ENCODE results near the gene C15orf40.
"Not testable (repeated sequence)": the region's sequence is repeated elsewhere in the genome, so short reads cannot be mapped to it uniquely, and the experiment has no call there.

The C15orf40 gene

DNA sequence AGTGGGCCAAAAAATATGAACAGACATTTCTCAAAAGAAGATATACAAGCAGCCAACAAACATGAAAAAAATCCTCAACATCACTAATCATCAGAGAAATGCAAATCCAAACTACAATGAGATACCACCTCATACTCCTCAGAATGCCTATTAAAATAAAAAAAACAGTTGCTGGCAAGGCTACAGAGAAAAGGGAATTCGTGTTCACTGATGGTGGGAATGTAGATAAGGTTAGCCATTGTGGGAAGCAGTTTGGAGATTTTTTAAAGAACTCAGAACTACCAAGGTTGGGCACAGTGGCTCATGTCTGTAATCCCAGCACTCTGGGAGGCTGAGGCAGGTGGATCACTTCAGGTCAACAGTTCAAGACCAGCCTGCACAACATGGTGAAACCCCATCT lies 27.8 kb upstream of the C15orf40 start:
- no peak overlapping the region for H3K4me3 ChIP-seq (replicated peaks in 1 of 2; ENCODE audit: low read depth in 2 of 2, low read length in 2 of 2)
- TF ChIP-seq, protein P1, sequence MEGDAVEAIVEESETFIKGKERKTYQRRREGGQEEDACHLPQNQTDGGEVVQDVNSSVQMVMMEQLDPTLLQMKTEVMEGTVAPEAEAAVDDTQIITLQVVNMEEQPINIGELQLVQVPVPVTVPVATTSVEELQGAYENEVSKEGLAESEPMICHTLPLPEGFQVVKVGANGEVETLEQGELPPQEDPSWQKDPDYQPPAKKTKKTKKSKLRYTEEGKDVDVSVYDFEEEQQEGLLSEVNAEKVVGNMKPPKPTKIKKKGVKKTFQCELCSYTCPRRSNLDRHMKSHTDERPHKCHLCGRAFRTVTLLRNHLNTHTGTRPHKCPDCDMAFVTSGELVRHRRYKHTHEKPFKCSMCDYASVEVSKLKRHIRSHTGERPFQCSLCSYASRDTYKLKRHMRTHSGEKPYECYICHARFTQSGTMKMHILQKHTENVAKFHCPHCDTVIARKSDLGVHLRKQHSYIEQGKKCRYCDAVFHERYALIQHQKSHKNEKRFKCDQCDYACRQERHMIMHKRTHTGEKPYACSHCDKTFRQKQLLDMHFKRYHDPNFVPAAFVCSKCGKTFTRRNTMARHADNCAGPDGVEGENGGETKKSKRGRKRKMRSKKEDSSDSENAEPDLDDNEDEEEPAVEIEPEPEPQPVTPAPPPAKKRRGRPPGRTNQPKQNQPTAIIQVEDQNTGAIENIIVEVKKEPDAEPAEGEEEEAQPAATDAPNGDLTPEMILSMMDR (IDR thresholded peaks at IDR 0.05; ENCODE audit: low read depth, low read length), result no peak
- no peak for DNase-seq (ENCODE audit: low read depth in 2 of 2)

DNA sequence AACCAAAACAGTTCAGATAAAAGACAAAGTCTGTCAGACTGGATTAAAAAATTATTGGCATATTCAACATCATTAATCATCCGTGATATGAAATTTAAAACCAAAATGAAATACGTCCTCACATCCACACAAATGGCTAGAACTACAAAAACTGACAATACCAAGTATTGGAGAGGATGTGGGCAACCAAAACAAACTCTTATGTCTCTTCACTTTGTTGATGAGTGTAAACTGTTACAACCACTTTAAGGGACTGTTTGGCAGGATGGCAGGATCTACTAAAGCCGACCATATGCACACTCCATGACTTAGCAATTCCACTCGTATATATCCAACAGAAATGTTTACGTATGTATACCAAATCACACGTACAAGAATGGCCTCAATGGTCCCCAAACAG lies 24.8 kb upstream of the C15orf40 start:
- DNase-seq (ENCODE audit: low read depth in 2 of 2), result no peak
- TF ChIP-seq, protein P1 (IDR thresholded peaks at IDR 0.05; ENCODE audit: low read depth, low read length), result no peak
- H3K4me3 ChIP-seq (replicated peaks in 1 of 2; ENCODE audit: low read depth in 2 of 2, low read length in 2 of 2), result no peak overlapping the region

DNA sequence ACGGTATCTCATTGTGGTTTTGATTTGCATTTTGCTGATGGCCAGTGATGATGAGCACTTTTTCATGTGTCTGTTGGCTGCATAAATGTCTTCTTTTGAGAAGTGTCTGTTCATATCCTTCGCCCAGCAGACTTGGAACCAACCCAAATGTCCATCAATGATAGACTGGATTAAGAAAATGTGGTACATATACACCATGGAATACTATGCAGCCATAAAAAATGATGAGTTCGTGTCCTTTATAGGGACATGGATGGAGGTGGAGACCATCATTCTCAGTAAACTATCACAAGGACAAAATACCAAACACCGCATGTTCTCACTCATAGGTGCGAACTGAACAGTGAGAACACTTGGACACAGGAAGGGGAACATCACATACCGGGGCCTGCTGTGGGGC lies 19.8 kb upstream of the C15orf40 start:
- not testable (repeated sequence) for DNase-seq (ENCODE audit: low read depth in 2 of 2); H3K4me3 ChIP-seq (replicated peaks in 1 of 2; ENCODE audit: low read depth in 2 of 2, low read length in 2 of 2)

DNA sequence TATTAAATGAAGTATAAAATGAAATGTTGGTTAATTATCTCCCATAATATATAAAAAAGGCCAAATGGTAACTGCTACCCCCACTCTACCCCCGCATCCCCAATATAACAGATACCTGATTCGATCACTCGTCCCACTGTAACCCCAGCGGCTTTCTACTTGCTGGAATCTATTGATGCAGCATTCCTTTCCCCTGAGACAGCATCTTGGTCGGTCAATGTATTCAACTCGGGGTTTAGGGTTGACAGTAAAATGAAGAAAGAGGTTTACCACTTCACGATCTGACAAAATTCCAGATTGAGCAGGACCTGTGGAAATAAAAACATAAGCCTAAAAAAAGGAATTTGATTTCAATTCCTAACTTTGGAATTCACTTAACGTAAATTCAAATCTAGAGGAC lies 18.6 kb upstream of the C15orf40 start:
- H3K4me3 ChIP-seq (replicated peaks in 1 of 2; ENCODE audit: low read depth in 2 of 2, low read length in 2 of 2), result no peak overlapping the region
- DNase-seq (ENCODE audit: low read depth in 2 of 2), result peak in 1 of 2 donors; percentile 32
- TF ChIP-seq, protein P1 (IDR thresholded peaks at IDR 0.05; ENCODE audit: low read depth, low read length), result no peak

DNA sequence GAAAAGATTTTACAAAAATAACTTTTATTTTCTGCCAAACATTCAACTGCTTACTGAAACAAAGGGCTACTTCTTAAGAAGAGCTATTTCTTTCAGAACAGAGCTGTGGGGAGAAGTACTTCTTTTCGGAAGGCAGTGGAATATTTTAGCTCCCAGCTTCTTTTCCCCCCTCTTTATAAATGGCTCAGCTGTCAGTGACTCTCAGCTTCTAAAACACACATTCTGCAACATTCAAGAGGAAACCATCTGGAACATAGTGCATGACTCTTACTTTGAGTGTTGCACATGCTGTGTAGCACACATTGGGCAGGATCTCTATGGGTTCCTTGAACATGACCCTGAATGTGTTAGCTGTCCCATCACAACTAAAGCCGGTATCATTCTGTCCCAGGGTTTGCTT lies 7.0 kb upstream of the C15orf40 start:
- TF ChIP-seq, protein P1 (IDR thresholded peaks at IDR 0.05; ENCODE audit: low read depth, low read length), result no peak
- no peak overlapping the region for H3K4me3 ChIP-seq (replicated peaks in 1 of 2; ENCODE audit: low read depth in 2 of 2, low read length in 2 of 2)
- no peak for DNase-seq (ENCODE audit: low read depth in 2 of 2)

DNA sequence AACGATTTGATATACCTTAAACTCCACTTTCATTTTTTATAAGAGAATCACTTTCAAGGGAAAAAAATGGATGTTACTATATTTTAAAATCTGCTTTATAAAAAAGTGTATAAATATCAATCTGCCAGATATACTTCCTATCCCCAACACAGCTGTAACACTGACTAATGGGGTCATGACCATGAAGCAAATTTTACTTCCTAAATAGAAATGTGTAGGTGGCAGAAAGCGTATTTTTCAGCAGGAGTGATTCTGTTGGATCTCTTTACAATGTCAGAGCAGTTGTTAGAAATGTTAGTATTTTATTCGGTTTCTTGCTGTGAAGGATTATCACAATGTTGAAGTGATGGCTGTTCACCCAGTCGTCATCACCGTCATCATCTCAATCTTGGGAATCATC lies 5.5 kb upstream of the C15orf40 start:
- H3K4me3 ChIP-seq (replicated peaks in 1 of 2; ENCODE audit: low read depth in 2 of 2, low read length in 2 of 2), result no peak overlapping the region
- DNase-seq (ENCODE audit: low read depth in 2 of 2), result no peak
- TF ChIP-seq, protein P1 (IDR thresholded peaks at IDR 0.05; ENCODE audit: low read depth, low read length), result no peak

DNA sequence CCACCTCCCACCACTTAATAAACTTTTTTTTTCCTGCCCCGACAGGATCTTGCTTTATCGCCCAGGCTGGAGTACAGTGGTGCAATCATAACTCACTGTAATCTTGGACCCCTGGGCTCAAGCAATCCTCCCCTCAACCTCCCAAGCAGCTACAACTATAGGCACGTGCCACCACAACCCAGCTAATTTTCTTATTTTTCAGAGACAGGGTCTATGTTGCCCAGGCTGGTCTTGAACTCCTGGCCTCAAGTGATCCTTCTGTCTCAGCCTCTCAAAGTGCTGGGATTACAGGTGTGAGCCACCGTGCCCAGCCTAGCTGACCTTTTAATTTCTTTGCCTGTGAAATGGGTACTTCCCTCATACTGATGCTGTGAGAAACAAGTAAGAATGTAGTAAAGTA lies 3.9 kb upstream of the C15orf40 start:
- no peak for DNase-seq (ENCODE audit: low read depth in 2 of 2)
- no peak overlapping the region for H3K4me3 ChIP-seq (replicated peaks in 1 of 2; ENCODE audit: low read depth in 2 of 2, low read length in 2 of 2)
- TF ChIP-seq, protein P1 (IDR thresholded peaks at IDR 0.05; ENCODE audit: low read depth, low read length), result no peak
